H1 (cell line): ENCODE measurements around the gene KRT78.

Source experiments
- CREB1 ChIP-seq: IDR thresholded peaks from 2 replicates; pipeline ENCODE4 v1.6.1; 2012; ENCODE audit warnings: inconsistent platforms
- EZH2 ChIP-seq: fragments of 200-600 bp; sonication (generic); IDR thresholded peaks from 2 replicates; pipeline ENCODE4 v1.7.1; 2012; ENCODE audit warnings: low read depth, mild to moderate bottlenecking, moderate library complexity, low read length, inconsistent platforms; ENCODE audit not compliant: severe bottlenecking
- HDAC2 ChIP-seq, 2 experiments: fragments of 300-600 bp in 1 of 2; sonication (generic) in 1 of 2; IDR thresholded peaks; 2 replicates each; pipeline ENCODE4 v1.6.1; 2011 to 2012; ENCODE audit warnings: low read depth in 2 of 2, low read length in 2 of 2, mild to moderate bottlenecking in 2 of 2, moderate library complexity in 2 of 2, borderline replicate concordance in 1 of 2, inconsistent platforms in 1 of 2
- MAFK ChIP-seq: IDR thresholded peaks from 2 replicates; pipeline ENCODE4 v1.6.1; 2012; ENCODE audit warnings: low read depth, mild to moderate bottlenecking, improper control_type of control experiment, low read length
- POLR2AphosphoS5 ChIP-seq: IDR thresholded peaks from 2 replicates; pipeline ENCODE4 v1.6.1; 2011; ENCODE audit warnings: low read depth, low read length
- TEAD4 ChIP-seq: IDR thresholded peaks from 2 replicates; pipeline ENCODE4 v1.6.1; 2012; ENCODE audit warnings: low read depth, low read length, inconsistent platforms, mixed read lengths
- TF ChIP-seq, protein P1 (sequence below): IDR thresholded peaks from 2 replicates; pipeline ENCODE4 v1.6.1; 2011; ENCODE audit warnings: low read depth, mild to moderate bottlenecking, low read length; ENCODE audit not compliant: insufficient read depth
- TF ChIP-seq, protein P2 (sequence below), 3 experiments: IDR thresholded peaks; 1 replicate in 2 of 3; 2 replicates in 1 of 3; pipeline versions ENCODE4 v1.5.1 to v1.6.1; 2011; ENCODE audit warnings: low read length in 3 of 3, mild to moderate bottlenecking in 3 of 3, inconsistent platforms in 2 of 3, low read depth in 1 of 3, moderate library complexity in 1 of 3; ENCODE audit not compliant: insufficient read depth in 1 of 3; ENCODE audit errors: control extremely low read depth in 1 of 3
- TF ChIP-seq, protein P3 (sequence below): IDR thresholded peaks from 2 replicates; pipeline ENCODE4 v1.6.1; 2011; ENCODE audit warnings: low read length, improper control_type of control experiment

DNA sequence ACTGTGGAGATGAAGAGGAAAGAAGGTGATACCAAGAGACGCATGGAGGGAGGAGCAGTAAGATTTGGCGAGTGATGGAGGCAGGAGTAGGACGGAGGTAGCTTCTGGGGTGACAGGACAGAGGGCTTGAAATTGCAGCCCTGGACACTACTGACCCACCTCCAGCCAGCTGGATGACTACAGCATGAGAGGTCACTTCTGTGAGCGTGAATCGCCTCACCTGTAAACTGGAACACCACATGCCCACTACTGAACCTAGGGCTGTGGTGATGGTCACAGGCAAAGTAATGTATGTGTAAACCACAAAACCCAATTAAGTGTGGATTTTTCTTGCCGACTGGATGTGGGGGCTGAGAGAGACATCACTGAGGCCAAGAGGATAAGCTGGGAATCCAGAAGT is 28.3 kb downstream of the KRT78 start:
- TF ChIP-seq POLR2AphosphoS5 (no peak), EZH2 (no peak), HDAC2 (IDR thresholded peaks at IDR 0.05; ENCODE audit: borderline replicate concordance in 1 of 2, low read depth in 2 of 2, low read length in 2 of 2) (no peak), CREB1 (no peak), MAFK (no peak), TEAD4 (no peak)
- TF ChIP-seq, protein P1, sequence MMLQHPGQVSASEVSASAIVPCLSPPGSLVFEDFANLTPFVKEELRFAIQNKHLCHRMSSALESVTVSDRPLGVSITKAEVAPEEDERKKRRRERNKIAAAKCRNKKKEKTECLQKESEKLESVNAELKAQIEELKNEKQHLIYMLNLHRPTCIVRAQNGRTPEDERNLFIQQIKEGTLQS: no peak
- TF ChIP-seq, protein P2, sequence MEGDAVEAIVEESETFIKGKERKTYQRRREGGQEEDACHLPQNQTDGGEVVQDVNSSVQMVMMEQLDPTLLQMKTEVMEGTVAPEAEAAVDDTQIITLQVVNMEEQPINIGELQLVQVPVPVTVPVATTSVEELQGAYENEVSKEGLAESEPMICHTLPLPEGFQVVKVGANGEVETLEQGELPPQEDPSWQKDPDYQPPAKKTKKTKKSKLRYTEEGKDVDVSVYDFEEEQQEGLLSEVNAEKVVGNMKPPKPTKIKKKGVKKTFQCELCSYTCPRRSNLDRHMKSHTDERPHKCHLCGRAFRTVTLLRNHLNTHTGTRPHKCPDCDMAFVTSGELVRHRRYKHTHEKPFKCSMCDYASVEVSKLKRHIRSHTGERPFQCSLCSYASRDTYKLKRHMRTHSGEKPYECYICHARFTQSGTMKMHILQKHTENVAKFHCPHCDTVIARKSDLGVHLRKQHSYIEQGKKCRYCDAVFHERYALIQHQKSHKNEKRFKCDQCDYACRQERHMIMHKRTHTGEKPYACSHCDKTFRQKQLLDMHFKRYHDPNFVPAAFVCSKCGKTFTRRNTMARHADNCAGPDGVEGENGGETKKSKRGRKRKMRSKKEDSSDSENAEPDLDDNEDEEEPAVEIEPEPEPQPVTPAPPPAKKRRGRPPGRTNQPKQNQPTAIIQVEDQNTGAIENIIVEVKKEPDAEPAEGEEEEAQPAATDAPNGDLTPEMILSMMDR (IDR thresholded peaks at IDR 0.05; ENCODE audit: control extremely low read depth in 1 of 3, insufficient read depth in 1 of 3, low read depth in 1 of 3, low read length in 3 of 3): no peak
- TF ChIP-seq, protein P3, sequence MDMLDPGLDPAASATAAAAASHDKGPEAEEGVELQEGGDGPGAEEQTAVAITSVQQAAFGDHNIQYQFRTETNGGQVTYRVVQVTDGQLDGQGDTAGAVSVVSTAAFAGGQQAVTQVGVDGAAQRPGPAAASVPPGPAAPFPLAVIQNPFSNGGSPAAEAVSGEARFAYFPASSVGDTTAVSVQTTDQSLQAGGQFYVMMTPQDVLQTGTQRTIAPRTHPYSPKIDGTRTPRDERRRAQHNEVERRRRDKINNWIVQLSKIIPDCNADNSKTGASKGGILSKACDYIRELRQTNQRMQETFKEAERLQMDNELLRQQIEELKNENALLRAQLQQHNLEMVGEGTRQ: no peak
